Smooth muscle cell of the brain vasculature (primary cell): ENCODE measurements around the gene FTSJ3.
"Not testable (repeated sequence)": the region's sequence is repeated elsewhere in the genome, so short reads cannot be mapped to it uniquely, and the experiment has no call there.

ENCODE experiments used
- DNase-seq: peaks from one replicate; pipeline ENCODE4 v3.0.0-alpha.2; 2012; ENCODE audit warnings: low read depth, low spot score

The FTSJ3 gene

GRCh38 chr17:63830278-63830677, 2.8 kb upstream of the FTSJ3 start:
- no peak for DNase-seq

GRCh38 chr17:63828936-63829335, 1.5 kb upstream of the FTSJ3 start:
- no peak for DNase-seq

DNA sequence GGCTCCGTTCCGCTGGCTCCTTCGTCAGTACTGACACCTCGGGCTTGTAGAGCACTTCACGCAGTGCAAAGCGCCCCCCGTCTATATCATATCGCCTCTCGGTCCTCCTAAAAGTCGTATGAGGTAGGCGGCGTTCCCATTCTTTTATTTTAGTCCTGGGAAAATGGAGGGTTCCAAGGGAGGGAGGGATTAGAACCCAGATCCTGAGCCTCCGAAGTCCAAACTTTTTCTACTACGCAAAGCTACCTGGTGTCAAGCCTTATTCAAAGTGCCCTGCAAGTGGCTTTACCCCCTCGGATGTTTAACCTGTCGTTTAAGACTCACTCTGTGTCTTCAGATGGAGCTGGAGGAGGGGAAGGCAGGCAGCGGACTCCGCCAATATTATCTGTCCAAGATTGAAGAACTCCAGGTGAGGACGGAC, 348 bp upstream of the FTSJ3 start:
- DNase-seq = no peak

DNA sequence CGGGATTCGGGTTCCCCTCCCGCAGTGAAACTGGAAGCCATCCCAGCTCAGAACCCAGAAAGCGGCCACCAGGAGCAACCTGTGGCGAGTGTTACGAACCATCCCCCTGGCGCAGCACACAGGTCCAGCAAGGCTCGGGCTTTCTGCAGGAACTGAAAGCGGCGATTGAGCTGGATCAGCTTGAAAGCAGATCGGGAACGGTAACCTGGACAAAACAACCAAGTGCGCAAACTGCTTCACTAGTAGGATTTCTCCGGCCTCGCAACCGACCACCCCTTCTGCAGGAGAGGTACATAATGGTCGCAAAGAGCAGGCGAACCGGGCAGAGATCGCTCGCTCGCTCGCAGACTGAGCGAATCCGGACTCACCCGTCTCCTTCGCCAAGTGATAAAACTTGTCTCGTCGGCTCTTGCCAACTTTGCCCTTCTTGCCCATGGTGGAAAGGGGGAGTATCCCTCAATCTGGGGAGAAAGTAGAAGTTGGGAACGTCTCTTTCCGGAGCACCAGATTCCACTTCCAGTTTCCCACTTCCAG, 928 bp downstream of the FTSJ3 start:
- no peak for DNase-seq

GRCh38 chr17:63824362-63824761, 3.1 kb downstream of the FTSJ3 start:
- no peak for DNase-seq

DNA sequence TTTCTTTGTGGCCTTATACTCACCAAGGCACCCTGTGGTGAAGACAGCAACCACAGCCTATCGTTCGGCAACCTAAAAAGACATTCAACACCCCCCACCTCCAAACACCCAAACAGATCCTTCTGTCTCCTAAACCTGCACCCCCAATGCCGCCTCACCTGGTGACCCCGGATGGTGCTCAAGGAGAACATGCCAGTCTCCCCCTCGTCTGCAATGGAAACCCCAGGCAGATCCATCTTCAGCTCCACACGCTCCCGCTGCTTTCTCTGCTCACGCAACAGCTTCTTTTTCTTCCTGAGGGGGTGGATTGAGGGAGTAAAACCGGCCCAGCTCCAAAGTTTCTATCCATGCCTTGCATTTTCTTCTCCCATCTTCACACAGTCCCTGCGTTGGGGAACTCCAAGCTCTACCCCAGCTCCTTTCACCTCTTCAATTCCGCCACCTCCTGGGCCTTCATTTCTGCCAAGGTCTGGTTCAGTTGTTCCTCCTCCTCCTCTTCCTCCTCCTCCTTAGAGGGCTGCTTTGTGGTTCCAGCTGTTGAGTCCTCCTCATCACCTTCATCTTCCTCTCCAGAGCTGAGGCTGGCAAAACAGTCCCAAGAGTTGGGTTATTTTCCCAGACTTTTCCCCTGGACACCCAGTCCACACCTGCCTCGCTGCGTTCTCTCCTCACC, 3.7 kb downstream of the FTSJ3 start:
- DNase-seq = no peak

- no peak for DNase-seq
These were observed 4.9 kb downstream of the FTSJ3 start for GRCh38 chr17:63822537-63822936.

GRCh38 chr17:63821804-63822203, 5.7 kb downstream of the FTSJ3 start:
- no peak for DNase-seq

GRCh38 chr17:63820963-63821561, 6.4 kb downstream of the FTSJ3 start:
- no peak for DNase-seq

DNA sequence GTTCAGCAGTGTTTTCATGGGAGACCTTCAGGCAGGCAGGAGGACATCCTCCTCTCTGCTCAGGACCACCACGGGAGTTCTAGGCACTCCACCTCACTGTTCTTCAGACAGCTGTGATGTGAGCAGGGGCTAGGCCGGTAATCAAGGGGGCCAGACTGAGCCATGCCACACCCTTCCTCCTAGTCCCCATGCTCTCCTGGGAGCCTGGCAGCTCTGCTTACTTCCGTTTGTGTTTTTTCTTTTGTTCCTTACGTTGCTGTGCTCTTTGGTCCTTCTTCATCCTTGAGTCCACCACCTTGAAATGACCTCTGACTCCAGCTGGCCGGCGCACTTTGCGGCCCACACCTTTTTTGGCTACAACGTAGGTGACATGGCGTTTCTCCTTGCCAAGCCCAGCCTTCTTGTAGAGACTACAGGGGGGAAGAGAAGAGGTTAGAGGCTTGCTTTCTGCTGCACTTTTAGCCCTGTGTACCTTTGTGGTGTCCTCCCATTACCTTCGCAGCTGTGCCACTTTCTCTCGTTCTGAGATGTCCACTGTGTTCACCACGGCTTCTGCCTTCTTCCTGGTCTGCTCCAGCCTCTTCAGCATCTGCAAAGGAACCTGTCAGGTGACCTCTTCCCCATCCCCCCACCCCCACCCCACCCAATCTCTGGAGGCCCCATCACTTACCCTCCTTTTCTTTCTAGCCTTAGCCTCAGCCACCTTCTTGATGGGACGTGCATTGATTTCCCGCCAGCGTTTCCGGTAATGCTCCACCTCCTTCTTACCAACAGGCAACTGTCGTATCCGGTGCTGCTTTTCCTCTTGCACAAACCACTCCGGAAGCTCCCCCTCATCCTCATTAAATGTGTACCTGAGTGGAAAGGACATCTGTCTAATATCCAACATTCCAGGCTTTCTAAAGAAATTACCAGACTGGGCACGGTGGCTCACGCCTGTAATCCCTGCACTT, 7.6 kb downstream of the FTSJ3 start:
- no peak for DNase-seq

DNA sequence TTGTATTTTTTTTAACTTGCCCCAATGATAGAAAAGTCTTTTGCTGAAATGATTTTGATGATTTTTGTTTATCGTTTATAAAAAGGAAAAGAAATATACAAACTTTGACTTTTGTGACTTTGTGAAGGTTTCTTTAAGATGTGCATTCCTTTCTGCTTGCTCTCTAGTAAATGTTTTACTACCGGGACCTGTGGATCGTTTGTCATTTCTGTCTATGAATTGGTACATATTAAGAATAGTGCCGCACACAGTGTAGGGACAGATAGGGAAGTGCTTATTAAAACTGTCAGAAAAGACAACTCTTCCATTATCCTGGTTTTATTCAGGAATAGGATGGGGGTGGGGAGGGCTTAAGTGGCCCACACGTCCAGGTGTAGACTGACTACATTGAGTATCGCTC, 8.3 kb downstream of the FTSJ3 start:
- no peak for DNase-seq

DNA sequence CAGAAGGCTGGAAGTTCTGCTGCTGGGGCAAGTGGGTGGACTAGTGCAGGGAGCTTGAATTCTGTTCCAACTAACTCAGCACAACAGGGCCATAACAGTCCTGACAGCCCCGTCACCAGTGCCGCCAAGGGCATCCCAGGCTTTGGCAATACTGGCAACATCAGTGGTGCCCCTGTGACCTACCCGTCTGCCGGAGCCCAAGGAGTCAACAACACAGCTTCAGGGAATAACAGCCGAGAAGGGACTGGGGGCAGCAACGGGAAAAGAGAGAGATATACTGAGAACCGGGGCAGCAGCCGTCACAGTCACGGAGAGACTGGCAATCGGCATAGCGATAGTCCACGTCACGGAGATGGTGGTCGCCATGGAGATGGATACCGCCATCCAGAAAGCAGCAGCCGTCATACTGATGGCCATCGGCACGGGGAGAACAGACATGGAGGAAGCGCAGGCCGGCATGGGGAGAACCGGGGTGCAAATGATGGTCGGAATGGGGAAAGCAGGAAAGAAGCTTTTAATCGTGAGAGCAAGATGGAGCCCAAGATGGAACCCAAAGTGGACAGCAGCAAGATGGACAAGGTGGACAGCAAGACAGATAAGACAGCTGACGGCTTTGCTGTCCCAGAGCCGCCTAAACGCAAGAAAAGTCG, 9.6 kb downstream of the FTSJ3 start:
- DNase-seq = no peak

- no peak for DNase-seq
These were observed 10.8 kb downstream of the FTSJ3 start for GRCh38 chr17:63816669-63817068.

DNA sequence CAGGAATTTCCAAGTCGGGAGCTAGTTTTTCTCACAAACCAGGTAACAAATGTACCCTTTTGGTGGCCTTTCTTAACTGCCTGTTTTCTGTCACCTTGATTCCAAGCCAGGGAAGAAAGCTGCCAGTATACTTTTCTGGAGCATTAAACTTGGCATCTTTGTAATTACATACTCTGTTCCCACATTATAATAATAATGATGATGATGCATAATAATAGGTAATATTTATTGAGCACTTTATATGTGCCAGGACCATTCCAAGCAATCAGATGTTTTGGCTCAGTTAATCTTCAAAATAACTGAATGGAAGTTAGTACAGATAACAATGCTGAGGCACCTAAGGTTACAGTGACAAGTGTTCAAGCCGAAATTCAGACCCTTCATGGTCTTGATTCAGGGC, 11.3 kb downstream of the FTSJ3 start:
- DNase-seq = no peak

DNA sequence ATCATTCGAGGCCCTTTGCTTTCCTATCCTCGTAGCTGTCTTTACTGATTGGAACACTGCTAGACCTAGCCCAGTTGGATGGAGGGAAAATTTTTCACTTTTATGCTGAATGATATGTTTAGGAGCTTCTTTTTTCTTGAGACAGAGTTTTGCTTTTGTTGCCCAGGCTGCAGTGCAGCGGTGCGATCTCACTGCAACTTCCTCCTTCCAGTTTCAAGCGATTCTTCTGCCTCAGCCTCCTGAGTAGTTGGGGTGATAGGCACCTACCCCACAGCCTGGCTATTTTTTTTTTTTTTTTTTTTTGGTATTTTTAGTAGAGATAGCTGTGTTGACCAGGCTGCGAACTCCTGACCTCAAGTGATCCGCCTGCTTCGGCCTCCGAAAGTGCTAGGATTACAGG, 17.5 kb downstream of the FTSJ3 start:
- DNase-seq = no peak

DNA sequence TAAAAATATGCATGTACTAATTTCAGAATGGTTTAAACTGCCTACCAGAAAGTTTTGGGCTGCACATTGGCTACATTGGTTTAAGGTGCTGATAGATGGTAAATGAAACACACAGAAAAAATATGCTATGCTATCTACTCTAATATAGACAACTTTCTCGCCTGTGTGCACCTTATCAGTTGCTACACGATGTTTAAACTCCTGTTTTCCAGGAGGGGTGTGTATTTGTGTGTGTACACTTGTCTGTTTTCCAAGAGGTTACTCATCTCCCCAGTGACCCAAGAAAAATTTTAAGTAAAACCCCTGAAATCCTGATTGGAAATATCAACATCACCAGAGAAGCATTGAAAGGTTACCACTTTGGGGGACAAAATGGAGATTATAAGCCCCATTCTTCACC, 21.9 kb downstream of the FTSJ3 start:
- DNase-seq = no peak

DNA sequence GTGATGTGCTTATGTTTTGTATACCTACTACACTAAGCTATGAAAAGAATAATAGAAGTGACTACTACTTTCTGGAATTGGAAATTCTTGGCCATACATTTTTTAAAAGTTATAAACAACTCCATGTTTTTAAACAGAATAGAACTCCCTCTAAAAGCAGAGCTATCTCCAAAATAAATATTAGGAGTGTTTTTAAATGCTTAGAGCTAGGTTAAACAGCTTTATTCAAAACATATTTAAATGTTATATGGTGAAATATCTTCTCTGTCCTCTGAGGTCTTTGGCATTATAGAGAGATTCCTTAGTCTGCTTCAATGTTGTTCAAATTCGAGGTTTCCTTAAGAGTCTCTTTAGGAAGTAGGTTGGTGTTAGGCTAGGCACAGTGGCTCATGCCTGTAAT, 23.1 kb downstream of the FTSJ3 start:
- no peak for DNase-seq

GRCh38 chr17:63800783-63801182, 26.7 kb downstream of the FTSJ3 start:
- DNase-seq = no peak

GRCh38 chr17:63798572-63799106, 28.8 kb downstream of the FTSJ3 start:
- no peak for DNase-seq

DNA sequence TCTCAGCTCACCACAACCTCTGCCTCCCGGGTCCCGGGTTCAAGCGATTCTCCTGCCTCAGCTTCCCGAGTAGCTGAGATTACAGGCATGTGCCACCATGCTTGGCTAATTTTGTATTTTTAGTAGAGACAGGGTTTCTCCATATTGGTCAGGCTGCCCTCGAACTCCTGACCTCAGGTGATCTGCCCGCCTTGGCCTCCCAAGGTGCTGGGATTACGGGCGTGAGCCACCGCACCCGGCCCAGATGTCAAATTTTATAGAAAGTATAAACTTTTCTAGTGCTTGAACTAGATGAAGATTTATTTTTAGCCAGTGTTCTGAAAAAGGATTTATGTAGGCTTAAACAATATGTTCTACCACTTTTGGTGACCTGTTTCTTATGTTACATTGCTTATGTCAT, 31.1 kb downstream of the FTSJ3 start:
- not testable (repeated sequence) for DNase-seq

DNA sequence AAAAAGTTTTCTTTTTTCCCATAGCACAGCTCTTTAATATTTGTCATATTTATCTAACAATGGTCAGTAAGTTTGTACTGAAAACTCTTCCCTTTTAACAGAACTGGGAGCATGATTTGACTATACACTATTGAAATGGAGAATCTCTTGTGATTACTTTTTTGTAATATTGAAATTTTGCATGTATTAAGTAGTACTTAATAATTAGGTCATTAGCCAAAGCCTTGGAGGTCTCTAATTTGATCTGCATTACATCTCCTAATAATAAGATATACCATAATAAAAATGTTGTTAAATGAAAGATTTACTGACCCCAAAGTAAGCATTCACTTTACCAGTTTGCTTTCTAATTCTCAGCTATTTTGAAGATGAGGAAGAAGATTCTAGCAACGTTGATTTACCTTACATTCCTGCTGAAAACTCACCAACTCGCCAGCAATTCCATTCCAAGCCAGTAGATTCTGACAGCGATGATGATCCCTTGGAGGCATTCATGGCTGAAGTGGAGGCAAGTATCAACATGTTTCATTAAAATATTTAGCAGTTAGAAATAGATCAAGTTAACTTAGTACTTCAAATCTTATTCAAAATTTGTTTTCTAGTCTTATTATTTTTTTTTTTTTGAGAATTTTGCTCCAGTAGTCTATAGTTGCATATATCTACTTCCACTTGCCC, 35.3 kb downstream of the FTSJ3 start:
- DNase-seq = no peak
